ENCODE results near the gene SHROOM4.

SHROOM4 gene

GRCh38 chrX:50842221-50842620, 28.2 kb upstream of the SHROOM4 start:
- no peak for DNase-seq (ENCODE audit: low read depth)
- TF ChIP-seq CTCF (conservative IDR thresholded peaks at IDR 0.05; ENCODE audit: low read length): no peak
- H3K4me3 ChIP-seq (ENCODE audit: low read length): no peak overlapping the region

DNA sequence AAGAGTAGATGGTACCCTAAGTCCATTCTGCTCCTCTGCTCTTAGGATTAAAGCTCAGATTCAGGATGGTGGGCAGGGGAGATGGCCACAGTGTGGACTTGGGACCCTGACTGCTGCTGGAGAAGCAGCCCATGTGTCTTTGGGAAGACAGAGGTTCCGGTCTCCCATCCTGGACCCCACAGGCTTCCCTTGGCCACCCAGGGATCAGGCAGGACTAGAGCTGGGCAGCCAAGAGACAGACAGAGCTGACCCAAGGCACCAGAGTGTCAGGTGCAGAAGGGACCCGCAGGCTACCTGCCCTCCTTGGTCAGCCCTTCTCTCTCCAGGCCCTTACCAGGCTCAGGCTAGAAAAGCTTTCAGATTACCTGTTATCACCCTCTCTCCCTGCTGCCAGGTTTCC, 25.7 kb upstream of the SHROOM4 start:
- no peak for DNase-seq (ENCODE audit: low read depth)
- TF ChIP-seq CTCF (conservative IDR thresholded peaks at IDR 0.05; ENCODE audit: low read length): no peak
- no peak overlapping the region for H3K4me3 ChIP-seq (ENCODE audit: low read length)

DNA sequence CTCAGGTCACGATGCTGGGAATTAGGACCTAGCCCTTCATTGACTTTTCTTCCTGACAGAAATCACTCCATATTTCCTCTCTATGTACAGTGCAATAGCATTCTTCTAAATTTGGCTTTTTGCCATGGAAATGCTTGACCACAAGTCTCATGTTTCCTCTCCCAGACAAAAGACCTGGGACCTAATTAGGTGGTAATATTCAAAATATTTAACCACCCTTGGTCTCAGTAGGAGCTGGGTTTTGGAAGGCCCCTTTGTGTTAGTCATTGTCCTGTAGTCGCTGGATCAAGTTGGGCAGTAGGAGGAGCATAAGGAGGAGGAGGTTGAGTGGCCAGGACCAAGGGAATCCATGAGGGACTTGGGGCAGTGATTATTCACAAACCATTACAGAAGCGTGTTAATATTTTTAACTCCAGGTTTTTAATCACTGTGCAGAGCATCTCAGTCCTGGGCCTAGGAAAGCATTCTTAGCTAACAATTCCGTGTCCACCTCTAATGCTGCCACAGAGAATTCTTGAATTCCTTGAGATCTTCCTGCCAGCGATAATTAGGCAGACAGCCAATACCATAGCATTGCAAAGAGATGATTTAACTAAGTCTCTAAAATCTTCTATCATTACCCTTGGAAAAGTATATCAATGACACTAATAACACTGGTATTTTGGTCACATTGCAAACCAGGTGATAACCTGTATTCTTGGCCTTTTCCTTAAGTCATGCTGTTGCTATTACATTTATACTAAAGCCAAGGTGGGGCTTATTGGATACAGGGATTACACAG, 25.0 kb upstream of the SHROOM4 start:
- no peak overlapping the region for H3K4me3 ChIP-seq (ENCODE audit: low read length)
- TF ChIP-seq CTCF (conservative IDR thresholded peaks at IDR 0.05; ENCODE audit: low read length): no peak
- peak; percentile 35 for DNase-seq (ENCODE audit: low read depth)

DNA sequence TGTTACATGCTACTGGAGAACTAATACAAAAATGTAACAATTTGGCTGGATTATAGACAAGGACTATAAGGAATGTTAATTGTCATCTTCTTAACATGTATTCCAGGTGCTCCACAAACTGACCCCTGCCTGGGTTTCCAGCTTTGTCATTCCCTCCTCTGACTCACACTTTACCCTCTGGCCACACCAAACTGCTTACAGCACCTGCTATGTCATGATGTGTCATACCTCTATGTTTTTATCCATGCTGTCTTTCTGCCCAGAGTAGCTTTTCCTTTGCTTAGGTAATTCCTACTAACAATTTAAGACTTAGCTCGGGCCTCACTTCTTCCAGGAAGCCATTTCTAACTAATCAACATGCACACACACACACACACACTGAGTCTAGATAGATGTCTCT, 14.0 kb upstream of the SHROOM4 start:
- no peak for TF ChIP-seq CTCF (conservative IDR thresholded peaks at IDR 0.05; ENCODE audit: low read length)
- H3K4me3 ChIP-seq (ENCODE audit: low read length): no peak overlapping the region
- DNase-seq (ENCODE audit: low read depth): peak; percentile 2

- no peak for TF ChIP-seq CTCF (conservative IDR thresholded peaks at IDR 0.05; ENCODE audit: low read length)
- no peak for DNase-seq (ENCODE audit: low read depth)
- H3K4me3 ChIP-seq (ENCODE audit: low read length): no peak overlapping the region
These were observed 11.8 kb upstream of the SHROOM4 start for GRCh38 chrX:50825825-50826224.

DNA sequence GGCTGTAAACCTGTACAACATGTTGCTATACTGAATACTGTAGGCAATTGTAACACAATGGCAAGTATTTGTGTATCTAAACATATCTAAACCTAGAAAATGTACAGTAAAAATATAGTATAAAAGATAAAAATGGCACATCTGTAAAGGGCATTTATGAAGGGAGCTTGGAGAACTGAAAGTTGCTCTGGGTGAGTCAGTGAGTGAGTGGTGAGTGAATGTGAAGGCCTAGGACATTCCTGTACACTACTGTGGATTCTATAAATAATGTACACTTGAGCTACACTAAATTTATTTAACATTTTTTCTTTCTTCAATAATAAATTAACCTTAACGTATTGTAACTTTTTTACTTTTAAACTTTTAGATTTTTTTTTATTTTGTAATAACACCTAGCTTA, 5.0 kb upstream of the SHROOM4 start:
- H3K4me3 ChIP-seq (ENCODE audit: low read length): no peak overlapping the region
- no peak for DNase-seq (ENCODE audit: low read depth)
- TF ChIP-seq CTCF (conservative IDR thresholded peaks at IDR 0.05; ENCODE audit: low read length): no peak

GRCh38 chrX:50815120-50815519, 1.1 kb upstream of the SHROOM4 start:
- no peak for TF ChIP-seq CTCF (conservative IDR thresholded peaks at IDR 0.05; ENCODE audit: low read length)
- H3K4me3 ChIP-seq (ENCODE audit: low read length): no peak overlapping the region
- DNase-seq (ENCODE audit: low read depth): peak; percentile 14
